Erythroblast (primary cell): Measurements from ENCODE around the gene L1CAM.

ENCODE experiments used
- GATA1 ChIP-seq: IDR thresholded peaks from 2 replicates; pipeline ENCODE4 v1.6.1; 2011; ENCODE audit warnings: low read depth, mild to moderate bottlenecking, control low read depth, low read length, moderate library complexity
- POLR2A ChIP-seq: IDR thresholded peaks from 2 replicates; pipeline ENCODE4 v1.6.1; 2011; ENCODE audit warnings: mild to moderate bottlenecking, low read length

- no peak for TF ChIP-seq POLR2A
- TF ChIP-seq GATA1, result no peak
Observed at GRCh38 chrX:153867671-153868070, 18.3 kb downstream of the L1CAM start.
